Psoas muscle (tissue), 8 donors: ENCODE data around the gene F3. TPM values are rescaled to one million over a fixed set of nuclear protein-coding genes. Genes with fewer than 3 reads are reported as not detected.

ENCODE experiments used
- ATAC-seq, 4 donors: fragments of 200-7000 bp; cut with Tn5 transposase; one replicate each; pipeline ENCODE4 v1.9.1; 2020; ENCODE audit warnings: moderate library complexity in 3 of 4, mild to moderate bottlenecking in 2 of 4
- DNase-seq, 2 donors: peaks; one replicate each; pipeline ENCODE4 v3.0.0-alpha.2; 2020
- H3K27ac ChIP-seq: fragments of 200-600 bp; one replicate; pipeline ENCODE4 v1.8.0; 2022
- H3K27me3 ChIP-seq, 3 donors: fragments of 200-600 bp in 1 of 3; one replicate each; pipeline versions ENCODE4 v1.6.1 to v1.8.0; 2013 to 2022; ENCODE audit warnings: low read length in 2 of 3, mild to moderate bottlenecking in 2 of 3, moderate library complexity in 1 of 3; ENCODE audit not compliant: insufficient read depth in 3 of 3
- H3K36me3 ChIP-seq, 2 donors: fragments of 200-600 bp in 1 of 2; one replicate each; pipeline versions ENCODE4 v1.6.1 to v1.8.0; 2013 to 2022; ENCODE audit warnings: low read depth in 1 of 2, mild to moderate bottlenecking in 1 of 2, moderate library complexity in 1 of 2; ENCODE audit not compliant: insufficient read depth in 1 of 2
- H3K4me1 ChIP-seq: fragments of 200-600 bp; one replicate; pipeline ENCODE4 v1.8.0; 2022
- H3K4me3 ChIP-seq: fragments of 200-600 bp; one replicate; pipeline ENCODE4 v1.8.0; 2022; ENCODE audit warnings: mild to moderate bottlenecking
- H3K9me3 ChIP-seq: fragments of 200-600 bp; one replicate; pipeline ENCODE4 v1.8.0; 2022
- WGBS, 3 donors: extraction: QIAGEN DNeasy Blood & Tissue Kit; methylation state at CpG; one replicate each; pipeline versions ENCODE4 v1.1.6 to v1.1.7; 2013; 5-methylcytosine and 5-hydroxymethylcytosine counted together
- intact Hi-C, 2 donors: fragments of 100-400 bp; cut with DNase I; formaldehyde crosslinking; loops; one replicate each; pipeline versions ENCODE4 v1.11.0 to v1.14.2; 2022
- polyA plus RNA-seq, 3 donors: library from polyadenylated mRNA; stranded (reverse); fragments of 200-250 nt; gene quantifications; one replicate each; pipeline ENCODE4 v1.2.3, GENCODE V29; 2013
- total RNA-seq, 4 donors: library from RNA; stranded (reverse); fragmentation: NEBNext Ultra II Directional in 2 of 4; extraction: Animal tissue kit (Norgen Biotek cat#: 25700) in 2 of 4; gene quantifications; one replicate each; pipeline versions ENCODE4 v1.2.1 to v1.2.4, GENCODE V29; 2021 to 2023
- TF ChIP-seq, protein P1 (sequence below): fragments of 200-600 bp; IDR thresholded peaks from one replicate; pipeline ENCODE4 v1.8.0; 2022; ENCODE audit warnings: antibody characterized with exemption
- donor health status: healthy with polysubstance abuse.
- donor health status: DM: no; HTN: no; CAD: no; lungs with moderate emphysema.
- donor health status: Bipolar disorder and iron deficiency.
- donor health status: healthy.
- donor health status: DM: yes; HTN: yes; CAD: no.
- donor health status: DM: no; HTN: no; CAD: no.
- donor health status: DM: no; HTN: no; CAD: no.
- donor health status: DM: yes; HTN: yes; CAD: no.

Gene F3
- total and polyA plus RNA-seq, 7 donors = 1.5 to 5.8 (median 3.8) TPM

- WGBS, 3 donors = 88 to 94% (median 93%) methylated on average over 7 of the region's 7 CpGs
- no peak for ATAC-seq
- TF ChIP-seq, protein P1, sequence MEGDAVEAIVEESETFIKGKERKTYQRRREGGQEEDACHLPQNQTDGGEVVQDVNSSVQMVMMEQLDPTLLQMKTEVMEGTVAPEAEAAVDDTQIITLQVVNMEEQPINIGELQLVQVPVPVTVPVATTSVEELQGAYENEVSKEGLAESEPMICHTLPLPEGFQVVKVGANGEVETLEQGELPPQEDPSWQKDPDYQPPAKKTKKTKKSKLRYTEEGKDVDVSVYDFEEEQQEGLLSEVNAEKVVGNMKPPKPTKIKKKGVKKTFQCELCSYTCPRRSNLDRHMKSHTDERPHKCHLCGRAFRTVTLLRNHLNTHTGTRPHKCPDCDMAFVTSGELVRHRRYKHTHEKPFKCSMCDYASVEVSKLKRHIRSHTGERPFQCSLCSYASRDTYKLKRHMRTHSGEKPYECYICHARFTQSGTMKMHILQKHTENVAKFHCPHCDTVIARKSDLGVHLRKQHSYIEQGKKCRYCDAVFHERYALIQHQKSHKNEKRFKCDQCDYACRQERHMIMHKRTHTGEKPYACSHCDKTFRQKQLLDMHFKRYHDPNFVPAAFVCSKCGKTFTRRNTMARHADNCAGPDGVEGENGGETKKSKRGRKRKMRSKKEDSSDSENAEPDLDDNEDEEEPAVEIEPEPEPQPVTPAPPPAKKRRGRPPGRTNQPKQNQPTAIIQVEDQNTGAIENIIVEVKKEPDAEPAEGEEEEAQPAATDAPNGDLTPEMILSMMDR = no peak
Measured at GRCh38 chr1:94551449-94551848, 9.9 kb upstream of the F3 start.

GRCh38 chr1:94550800-94551241 lies 9.3 kb upstream of the F3 start:
- H3K27ac ChIP-seq = no peak overlapping the region
- no peak overlapping the region for H3K4me3 ChIP-seq
- H3K4me1 ChIP-seq = no peaks in the 10 kb centered on the region
- intact Hi-C loops = no loop called here
- H3K36me3 ChIP-seq = no peaks in the 10 kb centered on the region
- DNase-seq (no peak), ATAC-seq (no peak)
- TF ChIP-seq, protein P1 = no peak
- no peaks in the 10 kb centered on the region for H3K9me3 ChIP-seq
- 42 to 55% (median 52%) methylated on average over 5 of the region's 5 CpGs for WGBS, 3 donors
- peaks cover 0 to 14% (median 0%) of the 10 kb centered on the region in 3 donors for H3K27me3 ChIP-seq

More at GRCh38 chr1:94551449-94551848, 9.9 kb upstream of the F3 start:
- H3K36me3 ChIP-seq = no peaks in the 10 kb centered on the region
- H3K4me1 ChIP-seq = no peaks in the 10 kb centered on the region
- no peak overlapping the region for H3K27ac ChIP-seq
- H3K27me3 ChIP-seq = peaks cover 0 to 14% (median 0%) of the 10 kb centered on the region in 3 donors
- intact Hi-C loops = no loop called here
- no peaks in the 10 kb centered on the region for H3K9me3 ChIP-seq
- no peak for DNase-seq
- H3K4me3 ChIP-seq = no peak overlapping the region

DNA sequence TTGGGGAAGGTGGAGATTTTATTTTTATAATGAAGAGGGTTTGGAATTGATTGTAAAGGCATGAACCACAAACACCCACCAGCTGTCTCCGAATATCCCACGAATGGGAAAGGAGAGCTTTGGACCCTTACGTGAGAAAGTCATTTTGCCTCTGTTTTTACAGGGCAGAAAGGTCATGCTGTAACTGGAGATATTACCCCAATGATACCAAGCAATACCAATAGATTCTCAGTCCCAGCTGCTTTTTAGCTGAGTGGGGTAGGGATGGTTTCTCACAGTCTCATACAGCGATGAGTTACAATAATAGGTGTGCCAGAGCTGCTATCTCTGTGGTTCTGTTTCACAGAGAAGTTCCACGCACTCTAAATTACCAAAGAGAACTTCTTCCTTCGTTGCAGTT lies 8.8 kb upstream of the F3 start:
- TF ChIP-seq, protein P1 = no peak
- Histone ChIP-seq H3K4me3 (no peak overlapping the region), H3K36me3 (no peaks in the 10 kb centered on the region), H3K27me3 (peaks cover 0 to 18% (median 0%) of the 10 kb centered on the region in 3 donors), H3K27ac (no peak overlapping the region), H3K9me3 (no peaks in the 10 kb centered on the region), H3K4me1 (no peaks in the 10 kb centered on the region)
- ATAC-seq (no peak), DNase-seq (no peak)
- intact Hi-C loops = no loop called here
- WGBS, 3 donors = 46 to 65% (median 47%) methylated on average over 6 of the region's 6 CpGs

GRCh38 chr1:94549706-94550105 lies 8.1 kb upstream of the F3 start:
- WGBS, 3 donors = 72 to 74% (median 73%) methylated on average over 5 of the region's 5 CpGs
- intact Hi-C loops = no loop called here

More at GRCh38 chr1:94549706-94550105, 8.1 kb upstream of the F3 start:
- ATAC-seq = no peak
- no peak for DNase-seq
- H3K4me3 ChIP-seq = no peak overlapping the region
- no peaks in the 10 kb centered on the region for H3K36me3 ChIP-seq
- H3K4me1 ChIP-seq = no peaks in the 10 kb centered on the region
- no peak overlapping the region for H3K27ac ChIP-seq
- TF ChIP-seq, protein P1 = no peak
- no peaks in the 10 kb centered on the region for H3K9me3 ChIP-seq
- H3K27me3 ChIP-seq = peaks cover 0 to 24% (median 0%) of the 10 kb centered on the region in 3 donors
